ENCODE measurements around the gene IGFBP1. TPM values are rescaled to one million over a fixed set of nuclear protein-coding genes. Genes with fewer than 3 reads are reported as not detected.

The IGFBP1 gene
- total RNA-seq, 1 donor from 2014 or later, result not detected

DNA sequence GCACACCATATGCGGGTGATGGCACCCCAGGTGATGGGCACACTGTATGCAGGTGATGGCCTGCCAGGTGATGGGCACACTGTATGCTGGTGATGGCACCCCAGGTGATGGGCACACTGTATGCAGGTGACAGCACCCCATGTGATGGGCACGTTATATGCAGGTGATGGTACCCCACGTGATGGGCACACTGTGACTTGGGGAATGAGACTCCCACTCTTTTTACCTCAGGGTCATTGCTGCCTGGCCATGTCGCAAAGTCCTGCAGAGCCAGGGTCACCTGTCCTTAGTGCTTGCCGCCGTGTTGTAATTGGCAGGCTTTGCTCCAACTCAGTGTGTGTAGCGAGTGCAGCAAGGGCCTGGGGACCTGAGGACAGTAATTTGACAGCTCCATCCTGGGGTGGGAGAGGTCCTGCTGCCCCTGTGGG, 7.8 kb upstream of the IGFBP1 start:
- ATAC-seq (no peak), DNase-seq (no peak)
- H3K4me3 ChIP-seq, result no peak overlapping the region
- intact Hi-C loops (cut with DNase I), result no loop called here
- H3K9me3 ChIP-seq, result peaks cover 5% of the 10 kb centered on the region
- TF ChIP-seq, protein P1, sequence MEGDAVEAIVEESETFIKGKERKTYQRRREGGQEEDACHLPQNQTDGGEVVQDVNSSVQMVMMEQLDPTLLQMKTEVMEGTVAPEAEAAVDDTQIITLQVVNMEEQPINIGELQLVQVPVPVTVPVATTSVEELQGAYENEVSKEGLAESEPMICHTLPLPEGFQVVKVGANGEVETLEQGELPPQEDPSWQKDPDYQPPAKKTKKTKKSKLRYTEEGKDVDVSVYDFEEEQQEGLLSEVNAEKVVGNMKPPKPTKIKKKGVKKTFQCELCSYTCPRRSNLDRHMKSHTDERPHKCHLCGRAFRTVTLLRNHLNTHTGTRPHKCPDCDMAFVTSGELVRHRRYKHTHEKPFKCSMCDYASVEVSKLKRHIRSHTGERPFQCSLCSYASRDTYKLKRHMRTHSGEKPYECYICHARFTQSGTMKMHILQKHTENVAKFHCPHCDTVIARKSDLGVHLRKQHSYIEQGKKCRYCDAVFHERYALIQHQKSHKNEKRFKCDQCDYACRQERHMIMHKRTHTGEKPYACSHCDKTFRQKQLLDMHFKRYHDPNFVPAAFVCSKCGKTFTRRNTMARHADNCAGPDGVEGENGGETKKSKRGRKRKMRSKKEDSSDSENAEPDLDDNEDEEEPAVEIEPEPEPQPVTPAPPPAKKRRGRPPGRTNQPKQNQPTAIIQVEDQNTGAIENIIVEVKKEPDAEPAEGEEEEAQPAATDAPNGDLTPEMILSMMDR (IDR thresholded peaks at IDR 0.05), result no peak
- H3K4me1 ChIP-seq, result no peaks in the 10 kb centered on the region
- H3K27ac ChIP-seq, result no peak overlapping the region
- no peaks in the 10 kb centered on the region for H3K36me3 ChIP-seq
- H3K27me3 ChIP-seq, result peaks cover 5% of the 10 kb centered on the region

DNA sequence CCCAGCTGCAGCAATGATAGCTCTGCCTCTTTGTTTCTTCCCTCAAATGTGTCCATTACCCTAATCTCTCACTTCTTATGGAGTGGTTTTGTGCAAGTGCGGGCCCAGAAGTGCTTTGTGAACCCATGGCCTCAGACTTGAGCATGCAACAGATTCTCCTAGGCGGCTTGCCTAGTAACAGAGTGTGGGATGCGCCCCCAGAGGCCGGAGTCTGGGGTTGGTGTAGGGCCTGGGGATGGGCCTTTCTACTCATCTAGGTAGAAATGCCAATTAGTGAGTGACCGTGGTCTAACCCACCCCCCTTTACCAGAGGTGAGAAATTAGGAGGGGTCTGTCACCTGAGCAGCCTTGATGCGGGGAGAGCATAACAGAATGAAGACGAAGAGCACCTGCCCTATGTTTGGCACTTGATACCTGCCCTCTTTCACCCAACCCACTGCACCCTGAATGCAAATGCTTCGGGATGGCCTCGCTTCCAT, 7.0 kb upstream of the IGFBP1 start:
- Histone ChIP-seq H3K9me3 (peaks cover 5% of the 10 kb centered on the region), H3K4me1 (no peaks in the 10 kb centered on the region), H3K36me3 (no peaks in the 10 kb centered on the region), H3K4me3 (no peak overlapping the region), H3K27ac (no peak overlapping the region), H3K27me3 (peaks cover 6% of the 10 kb centered on the region)
- DNase-seq, result no peak
- ATAC-seq, result no peak
- TF ChIP-seq, protein P1 (IDR thresholded peaks at IDR 0.05), result no peak
- intact Hi-C loops (cut with DNase I), result no loop called here

DNA sequence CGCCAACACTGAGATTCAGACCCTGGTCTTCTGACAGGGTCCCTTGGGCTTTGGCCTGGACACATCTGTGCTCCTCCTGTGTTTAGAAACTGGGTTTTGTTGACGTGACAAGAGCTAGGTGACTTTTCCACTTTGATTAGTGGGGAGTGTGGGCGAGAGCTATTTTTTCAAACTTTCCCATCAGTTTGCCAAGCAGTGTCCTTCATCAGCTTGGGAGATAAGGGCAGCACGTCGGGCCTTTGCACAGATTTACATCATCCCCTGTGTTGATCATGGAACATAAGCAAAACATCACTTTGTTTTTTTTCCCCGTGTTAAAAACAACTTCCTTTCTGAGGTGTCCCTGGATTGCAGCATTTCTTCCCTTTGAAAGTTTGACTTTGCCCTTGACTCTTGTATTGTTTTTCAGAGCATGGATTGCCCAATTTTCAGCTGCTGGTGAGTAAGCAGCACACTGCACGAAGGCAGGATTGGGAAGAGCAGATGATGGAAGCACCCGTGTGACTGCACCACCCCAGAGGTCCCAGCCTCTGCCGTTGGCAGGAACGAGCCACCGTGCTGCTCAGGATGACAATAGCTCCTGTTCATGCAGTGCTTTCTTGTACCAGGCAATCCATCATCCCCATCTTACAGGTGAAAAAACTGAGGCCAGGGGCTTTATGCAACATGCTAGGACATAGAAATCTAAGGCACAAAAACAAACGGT, 6.4 kb upstream of the IGFBP1 start:
- H3K4me1 ChIP-seq, result no peaks in the 10 kb centered on the region
- no peaks in the 10 kb centered on the region for H3K36me3 ChIP-seq
- H3K4me3 ChIP-seq, result no peak overlapping the region
- H3K27ac ChIP-seq, result no peak overlapping the region
- H3K27me3 ChIP-seq, result peaks cover 6% of the 10 kb centered on the region
- peaks cover 5% of the 10 kb centered on the region for H3K9me3 ChIP-seq
- intact Hi-C loops (cut with DNase I), result no loop called here
- no peak for DNase-seq
- TF ChIP-seq, protein P1 (IDR thresholded peaks at IDR 0.05), result no peak
- no peak for ATAC-seq

DNA sequence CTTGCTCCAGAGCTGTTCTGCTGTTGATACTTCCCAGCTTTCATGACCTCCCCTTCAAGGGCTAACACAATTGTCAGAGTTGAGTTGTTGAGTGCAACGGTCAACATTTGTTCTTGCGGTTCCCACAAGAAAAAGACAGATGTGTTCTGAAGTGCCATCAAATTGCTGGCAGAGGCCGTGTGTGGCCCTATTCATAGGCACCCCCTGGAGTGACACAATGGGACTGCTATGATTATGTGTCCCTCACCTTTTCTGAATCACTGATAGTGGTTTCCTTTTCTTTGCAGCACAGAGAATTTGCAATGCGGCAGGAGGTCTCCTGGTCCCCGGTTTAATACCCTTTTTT, 5.8 kb upstream of the IGFBP1 start:
- no peak overlapping the region for H3K4me3 ChIP-seq
- no peaks in the 10 kb centered on the region for H3K36me3 ChIP-seq
- H3K27ac ChIP-seq, result no peak overlapping the region
- ATAC-seq (no peak), DNase-seq (no peak)
- H3K4me1 ChIP-seq, result no peaks in the 10 kb centered on the region
- peaks cover 12% of the 10 kb centered on the region for H3K27me3 ChIP-seq
- peaks cover 5% of the 10 kb centered on the region for H3K9me3 ChIP-seq
- intact Hi-C loops (cut with DNase I), result no loop called here
- TF ChIP-seq, protein P1 (IDR thresholded peaks at IDR 0.05), result no peak

DNA sequence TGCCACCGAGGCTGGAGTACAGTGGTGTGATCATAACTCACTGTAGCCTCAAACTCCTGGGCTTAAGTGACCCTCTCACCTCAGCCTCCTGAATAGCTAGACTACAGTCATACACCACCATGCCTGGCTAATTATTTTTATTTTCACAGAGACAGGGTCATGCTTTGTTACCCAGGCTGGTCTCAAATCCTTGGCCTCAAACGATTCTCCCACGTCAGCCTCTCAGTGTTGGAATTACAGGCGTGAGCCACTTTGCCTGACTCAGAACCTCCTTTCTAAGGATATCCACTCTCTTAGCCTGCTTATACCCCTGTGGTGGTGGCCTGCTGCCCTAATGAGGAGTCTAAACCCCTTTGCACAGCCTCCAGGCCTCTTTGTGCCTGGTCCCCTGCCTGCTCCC, 4.2 kb upstream of the IGFBP1 start:
- TF ChIP-seq, protein P1 (IDR thresholded peaks at IDR 0.05), result no peak
- DNase-seq (no peak), ATAC-seq (no peak)
- Histone ChIP-seq H3K4me1 (no peaks in the 10 kb centered on the region), H3K27me3 (peaks cover 29% of the 10 kb centered on the region), H3K27ac (no peak overlapping the region), H3K9me3 (no peaks in the 10 kb centered on the region), H3K4me3 (no peak overlapping the region), H3K36me3 (no peaks in the 10 kb centered on the region)
- intact Hi-C loops (cut with DNase I), result no loop called here
